ENCODE measurements around the gene SDR42E1. TPM values are rescaled to one million over a fixed set of nuclear protein-coding genes. Genes with fewer than 3 reads are reported as not detected.

Gene SDR42E1
- total and polyA plus RNA-seq, 9 of the 15 experiments (the other 6 are each of a cell fraction or from before 2014, with no cell fraction given) = 0.13 to 1.3 (median 0.42) TPM

- BruUV-seq (replicated peaks) = no TSS peak
- Histone ChIP-seq H2AFZ (ENCODE audit: low read depth, low read length) (no peak overlapping the region), H3K9me1 (ENCODE audit: control insufficient read depth, insufficient read depth, low read length) (no peaks in the 10 kb centered on the region), H3K27ac (ENCODE audit: extremely low read depth, low read depth, low read length) (no peak overlapping the region), H3K9ac (ENCODE audit: insufficient read depth in 1 of 2, low read depth in 2 of 2, low read length in 2 of 2) (no peak overlapping the region), H3K4me3 (no peak overlapping the region), H3K79me2 (ENCODE audit: control insufficient read depth, insufficient read depth, low read length) (no peaks in the 10 kb centered on the region), H4K20me1 (replicated peaks; ENCODE audit: control insufficient read depth, insufficient read depth, low read length) (no peaks in the 10 kb centered on the region), H3K27me3 (ENCODE audit: control insufficient read depth in 2 of 2, insufficient read depth in 2 of 2, low read length in 2 of 2) (peaks cover 0 to 13% of the 10 kb centered on the region in 2 experiments; a peak in 1 of 5 replicates), H3K36me3 (ENCODE audit: control insufficient read depth, insufficient read depth, low read length) (no peaks in the 10 kb centered on the region), H3K4me2 (ENCODE audit: insufficient read depth, low read length) (no peak overlapping the region), H3K9me3 (replicated peaks; ENCODE audit: control insufficient read depth, insufficient read depth, low read depth, low read length) (no peaks in the 10 kb centered on the region), H3K4me1 (replicated peaks in 1 of 2; ENCODE audit: control insufficient read depth in 2 of 2, insufficient read depth in 2 of 2, low read length in 2 of 2) (no peaks in the 10 kb centered on the region)
- intact Hi-C loops (cut with micrococcal nuclease) = no loop called here
- POLR2A ChIA-PET = interaction anchor here (0.6 kb wide), 2 partner anchors 610 to 740 kb away, joined by 3 to 4 read pairs; no protein-coding TSS in a partner anchor
- in situ Hi-C loops (cut with MboI) = no loop called here
- DNase-seq (ENCODE audit: extremely low read depth in 1 of 4, low spot score in 3 of 4) (no peak), ATAC-seq (no peak), FAIRE-seq (no peak)
- CTCF ChIA-PET (ENCODE audit: low intra/inter-chr PET ratio) = no interaction called here
- 0% methylated on average over 4 of the region's 4 CpGs for WGBS (ENCODE audit: insufficient coverage, low coverage, missing lambda C conversion rate)
- no peak for TF ChIP-seq BRF1 (IDR thresholded peaks at IDR 0.05; ENCODE audit: borderline replicate concordance, extremely low read depth, insufficient read length)
- TF ChIP-seq LEF1 (IDR thresholded peaks at IDR 0.05) = no peak
- no peak for TF ChIP-seq NFE2L1 (tag; IDR thresholded peaks at IDR 0.05; ENCODE audit: borderline replicate concordance, low read depth)
- TF ChIP-seq, protein P1, sequence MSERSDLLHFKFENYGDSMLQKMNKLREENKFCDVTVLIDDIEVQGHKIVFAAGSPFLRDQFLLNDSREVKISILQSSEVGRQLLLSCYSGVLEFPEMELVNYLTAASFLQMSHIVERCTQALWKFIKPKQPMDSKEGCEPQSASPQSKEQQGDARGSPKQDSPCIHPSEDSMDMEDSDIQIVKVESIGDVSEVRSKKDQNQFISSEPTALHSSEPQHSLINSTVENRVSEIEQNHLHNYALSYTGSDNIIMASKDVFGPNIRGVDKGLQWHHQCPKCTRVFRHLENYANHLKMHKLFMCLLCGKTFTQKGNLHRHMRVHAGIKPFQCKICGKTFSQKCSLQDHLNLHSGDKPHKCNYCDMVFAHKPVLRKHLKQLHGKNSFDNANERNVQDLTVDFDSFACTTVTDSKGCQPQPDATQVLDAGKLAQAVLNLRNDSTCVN (CRISPR knock-in tag; IDR thresholded peaks at IDR 0.05) = no peak
- TF ChIP-seq, protein P2, sequence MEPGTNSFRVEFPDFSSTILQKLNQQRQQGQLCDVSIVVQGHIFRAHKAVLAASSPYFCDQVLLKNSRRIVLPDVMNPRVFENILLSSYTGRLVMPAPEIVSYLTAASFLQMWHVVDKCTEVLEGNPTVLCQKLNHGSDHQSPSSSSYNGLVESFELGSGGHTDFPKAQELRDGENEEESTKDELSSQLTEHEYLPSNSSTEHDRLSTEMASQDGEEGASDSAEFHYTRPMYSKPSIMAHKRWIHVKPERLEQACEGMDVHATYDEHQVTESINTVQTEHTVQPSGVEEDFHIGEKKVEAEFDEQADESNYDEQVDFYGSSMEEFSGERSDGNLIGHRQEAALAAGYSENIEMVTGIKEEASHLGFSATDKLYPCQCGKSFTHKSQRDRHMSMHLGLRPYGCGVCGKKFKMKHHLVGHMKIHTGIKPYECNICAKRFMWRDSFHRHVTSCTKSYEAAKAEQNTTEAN (CRISPR knock-in tag; IDR thresholded peaks at IDR 0.05) = no peak
- no peak for TF ChIP-seq RBM17 (IDR thresholded peaks at IDR 0.05; ENCODE audit: borderline replicate concordance, low read depth, low read length)
- TF ChIP-seq FOSL1 (tag; conservative IDR thresholded peaks at IDR 0.05) = no peak
- no peak for TF ChIP-seq SRSF3 (IDR thresholded peaks at IDR 0.05; ENCODE audit: insufficient read depth, low read length)
- TF ChIP-seq ZNF146 (CRISPR knock-in tag; IDR thresholded peaks at IDR 0.05; ENCODE audit: unreplicated experiment) = no peak
- no peak for TF ChIP-seq MYNN (IDR thresholded peaks at IDR 0.05)
- no peak for TF ChIP-seq MYNN (CRISPR knock-in tag; IDR thresholded peaks at IDR 0.05)
- no peak for TF ChIP-seq CREB1 (IDR thresholded peaks at IDR 0.05)
- TF ChIP-seq CREB1 (CRISPR knock-in tag; IDR thresholded peaks at IDR 0.05) = no peak
- no peak for TF ChIP-seq KAT8 (IDR thresholded peaks at IDR 0.05; ENCODE audit: low read depth)
- no peak for TF ChIP-seq TARDBP (IDR thresholded peaks at IDR 0.05)
- TF ChIP-seq, protein P3, sequence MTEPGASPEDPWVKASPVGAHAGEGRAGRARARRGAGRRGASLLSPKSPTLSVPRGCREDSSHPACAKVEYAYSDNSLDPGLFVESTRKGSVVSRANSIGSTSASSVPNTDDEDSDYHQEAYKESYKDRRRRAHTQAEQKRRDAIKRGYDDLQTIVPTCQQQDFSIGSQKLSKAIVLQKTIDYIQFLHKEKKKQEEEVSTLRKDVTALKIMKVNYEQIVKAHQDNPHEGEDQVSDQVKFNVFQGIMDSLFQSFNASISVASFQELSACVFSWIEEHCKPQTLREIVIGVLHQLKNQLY (CRISPR knock-in tag; conservative IDR thresholded peaks at IDR 0.05) = no peak
- TF ChIP-seq, protein P4, sequence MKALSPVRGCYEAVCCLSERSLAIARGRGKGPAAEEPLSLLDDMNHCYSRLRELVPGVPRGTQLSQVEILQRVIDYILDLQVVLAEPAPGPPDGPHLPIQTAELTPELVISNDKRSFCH (CRISPR knock-in tag; IDR thresholded peaks at IDR 0.05) = no peak
- TF ChIP-seq, protein P4 (tag; IDR thresholded peaks at IDR 0.05) = no peak
- no peak for TF ChIP-seq ZNF175 (CRISPR knock-in tag; IDR thresholded peaks at IDR 0.05; ENCODE audit: low read depth)
- TF ChIP-seq ZFP36 (IDR thresholded peaks at IDR 0.05; ENCODE audit: low read depth, low read length, partially characterized antibody) = no peak
- no peak for TF ChIP-seq FOXK2 (conservative IDR thresholded peaks at IDR 0.05 in 1 of 2, IDR thresholded peaks at IDR 0.05 in 1 of 2; ENCODE audit: low read depth in 2 of 2)
These were observed 30.3 kb upstream of the SDR42E1 start for GRCh38 chr16:82041542-82041941.
